Activated CD4-positive, alpha-beta T cell treated with anti-CD3 and anti-CD28 coated beads, Interleukin-2, amount 50 U/mL, for 48 hours (primary cell): ENCODE data around the gene NKAIN4.
A peak's percentile ranks its signal among the peaks of the same experiment; 100 is the strongest.

Source experiments
- DNase-seq, 2 experiments: peaks; one replicate each; pipeline ENCODE4 v3.0.0-alpha.2; 2020

The NKAIN4 gene

DNA sequence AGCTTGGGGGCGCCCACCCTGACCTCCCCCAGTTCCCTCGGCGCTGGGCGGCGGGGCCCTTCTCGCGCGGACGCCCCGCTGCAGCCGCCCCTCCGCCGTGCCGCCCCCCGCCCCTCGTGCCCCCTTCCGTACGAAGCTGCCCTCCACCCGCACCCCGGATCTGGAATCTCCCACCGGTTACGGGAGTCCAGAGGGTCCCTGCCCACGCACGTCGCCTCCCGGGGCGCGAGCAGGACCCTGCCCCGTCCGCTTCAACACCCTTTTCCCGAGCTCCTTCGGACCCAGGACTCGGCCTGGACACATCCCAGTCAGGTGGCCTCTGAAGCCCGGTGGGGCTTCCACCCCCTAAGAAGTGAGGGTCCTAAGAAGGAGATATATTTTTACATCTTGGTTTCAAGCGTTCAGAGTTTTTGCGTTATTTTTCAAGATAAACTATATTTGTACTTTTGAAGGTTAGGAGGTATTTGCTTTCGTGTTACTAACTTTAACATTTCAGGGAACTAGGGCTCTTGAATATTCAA, 18.9 kb upstream of the NKAIN4 start:
- DNase-seq = no peak

- peak; percentile 91 to 92 for DNase-seq
Observed at GRCh38 chr20:63272105-63273058, 18.1 kb upstream of the NKAIN4 start, which contains the start of gene ARFGAP1. Gene ARFGAP1 (plus strand): TSS chr20:63272813. CDS start chr20:63275581, 2,768 bp downstream.

DNA sequence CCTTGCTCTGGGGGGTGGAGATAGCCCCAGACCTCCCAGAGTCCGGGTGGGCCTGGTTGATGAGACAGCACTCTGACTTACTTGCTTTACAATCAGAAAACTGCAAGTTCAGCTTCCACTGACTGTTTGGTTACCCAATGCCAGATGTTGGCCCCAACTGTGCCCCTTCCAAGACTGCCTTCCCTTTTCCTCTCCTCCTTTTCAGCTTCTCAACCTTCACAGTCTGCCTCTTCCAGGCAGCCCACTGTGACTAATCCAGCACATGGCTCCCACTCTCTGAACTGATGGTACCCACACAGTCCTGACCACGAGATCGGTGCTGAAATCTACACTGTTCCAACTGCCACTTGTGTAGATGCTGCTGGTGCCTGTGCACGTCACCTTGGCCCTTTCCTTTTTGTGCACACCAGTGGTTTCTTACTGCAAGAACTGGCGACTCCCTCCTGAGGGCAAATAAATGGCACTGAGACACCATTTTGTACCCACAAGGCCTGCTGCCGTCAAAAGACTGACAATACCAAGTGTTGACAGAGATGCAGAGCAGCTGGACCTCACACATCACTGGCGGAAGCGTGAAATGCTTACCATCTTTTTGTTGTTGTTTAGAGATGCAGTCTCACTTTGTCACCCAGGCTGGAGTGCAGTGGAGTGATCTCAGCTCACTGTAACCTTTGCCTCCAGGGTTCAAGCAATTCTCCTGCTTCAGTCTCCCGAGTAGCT, 16.5 kb upstream of the NKAIN4 start:
- DNase-seq = no peak

DNA sequence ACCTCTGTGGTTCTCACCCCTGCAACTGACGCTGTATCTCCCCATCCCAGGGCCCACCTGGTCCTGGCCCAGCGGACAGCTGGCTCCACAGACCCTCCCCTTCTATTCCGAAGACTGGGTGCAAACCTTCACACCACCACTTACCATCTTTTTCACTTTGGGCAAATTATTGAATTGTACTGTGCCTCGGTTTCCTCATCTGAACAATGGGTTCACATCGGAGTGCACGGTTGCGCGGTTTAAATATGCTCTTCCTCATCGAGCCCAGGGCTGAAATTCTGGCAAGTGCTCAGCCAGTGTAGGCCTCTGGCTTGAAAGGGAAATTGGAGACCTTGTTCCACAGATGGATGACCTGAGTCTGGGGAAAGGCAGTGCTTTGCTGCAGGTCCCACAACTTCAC, 15.5 kb upstream of the NKAIN4 start:
- no peak for DNase-seq

DNA sequence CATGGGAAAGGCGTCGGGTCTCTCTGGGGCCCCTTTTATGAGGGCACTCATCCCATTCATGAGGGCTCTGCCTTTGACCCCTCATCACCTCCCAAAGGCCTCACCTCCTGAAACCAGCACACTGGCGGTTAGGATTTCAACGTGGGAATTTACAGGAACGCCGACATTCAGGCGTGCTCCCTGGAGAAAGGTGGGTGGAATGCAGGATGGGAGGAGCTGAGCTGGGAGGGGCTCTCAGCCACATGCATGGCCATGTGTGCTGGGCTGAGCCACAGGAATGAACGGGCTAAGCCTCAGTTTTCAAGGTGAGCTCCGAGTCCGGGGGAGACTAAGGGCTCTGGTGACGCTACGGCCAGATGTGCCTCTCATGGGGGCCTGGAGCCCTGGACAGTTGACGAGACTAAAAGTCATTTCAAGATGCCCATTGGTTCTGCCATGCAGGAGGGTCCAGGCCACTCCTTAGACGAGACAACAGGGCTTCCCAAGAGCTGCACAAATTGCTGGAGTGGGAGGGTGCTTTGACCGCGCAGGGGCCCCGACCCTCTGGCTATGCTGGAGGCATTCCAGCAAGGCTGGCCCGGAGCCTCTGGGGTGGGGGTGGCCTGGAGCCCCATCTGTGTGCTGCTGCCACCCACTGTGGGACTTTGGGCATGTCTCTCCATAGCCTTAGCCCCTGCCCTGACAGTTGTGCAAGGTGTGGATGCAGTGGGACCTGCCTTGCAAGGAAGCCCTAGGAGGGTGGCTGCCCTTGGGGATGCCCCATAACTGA, 14.6 kb upstream of the NKAIN4 start:
- no peak for DNase-seq

GRCh38 chr20:63268256-63268655, 14.0 kb upstream of the NKAIN4 start:
- DNase-seq = no peak

DNA sequence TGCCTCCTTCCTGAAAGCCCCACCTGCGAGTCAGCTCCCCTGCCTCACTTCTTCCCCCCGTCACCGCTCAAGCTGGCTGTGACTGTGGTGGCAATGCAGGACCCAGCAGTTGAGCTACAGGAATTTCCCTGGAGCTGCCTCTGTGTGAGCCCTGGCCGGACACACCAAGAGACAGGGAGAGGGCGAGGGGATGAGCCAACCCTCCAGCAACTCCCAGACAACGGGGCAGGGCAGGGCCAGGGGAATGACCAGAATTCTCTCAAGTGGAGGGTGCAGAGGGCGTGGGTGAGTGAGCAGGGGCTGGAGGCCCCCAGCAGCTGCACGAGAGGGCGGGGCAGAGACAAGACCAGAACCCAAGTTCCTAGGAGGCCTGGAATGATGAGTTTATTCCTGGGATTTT, 13.4 kb upstream of the NKAIN4 start:
- DNase-seq = no peak

DNA sequence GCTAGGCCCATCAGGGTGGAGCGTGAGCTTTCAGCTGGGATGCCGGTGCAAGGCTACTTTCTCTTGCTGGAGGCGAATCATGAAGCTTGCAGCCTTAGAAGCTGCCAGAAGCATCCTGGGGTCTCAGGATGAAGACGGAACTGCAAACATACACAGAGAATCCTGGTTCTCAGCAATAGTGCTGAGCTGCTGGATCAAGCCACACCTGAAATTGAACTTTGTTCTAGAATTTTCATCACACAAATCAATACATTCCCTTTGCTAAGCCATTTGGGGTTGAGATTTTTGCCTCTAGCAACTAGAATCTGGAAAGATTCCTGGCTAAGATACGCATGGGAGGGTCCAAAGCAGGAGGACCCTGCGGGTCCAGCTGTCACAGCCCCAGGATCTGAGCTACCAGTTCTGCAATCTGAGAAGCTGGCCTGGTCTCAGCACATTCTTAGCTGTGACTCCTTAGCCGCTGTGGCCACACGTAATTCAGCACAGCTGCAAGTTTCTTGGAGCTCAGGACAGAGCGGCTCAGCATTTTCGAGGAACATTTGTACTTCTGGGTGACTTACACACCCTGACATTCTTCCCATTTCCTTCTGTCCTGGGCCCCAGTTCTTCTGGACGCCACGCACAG, 11.7 kb upstream of the NKAIN4 start:
- no peak for DNase-seq

- DNase-seq = no peak
Observed at GRCh38 chr20:63264519-63264918, 10.3 kb upstream of the NKAIN4 start.

- DNase-seq = no peak
Observed at GRCh38 chr20:63264000-63264399, 9.7 kb upstream of the NKAIN4 start.

- no peak for DNase-seq
Observed at GRCh38 chr20:63262836-63263235, 8.6 kb upstream of the NKAIN4 start.

DNA sequence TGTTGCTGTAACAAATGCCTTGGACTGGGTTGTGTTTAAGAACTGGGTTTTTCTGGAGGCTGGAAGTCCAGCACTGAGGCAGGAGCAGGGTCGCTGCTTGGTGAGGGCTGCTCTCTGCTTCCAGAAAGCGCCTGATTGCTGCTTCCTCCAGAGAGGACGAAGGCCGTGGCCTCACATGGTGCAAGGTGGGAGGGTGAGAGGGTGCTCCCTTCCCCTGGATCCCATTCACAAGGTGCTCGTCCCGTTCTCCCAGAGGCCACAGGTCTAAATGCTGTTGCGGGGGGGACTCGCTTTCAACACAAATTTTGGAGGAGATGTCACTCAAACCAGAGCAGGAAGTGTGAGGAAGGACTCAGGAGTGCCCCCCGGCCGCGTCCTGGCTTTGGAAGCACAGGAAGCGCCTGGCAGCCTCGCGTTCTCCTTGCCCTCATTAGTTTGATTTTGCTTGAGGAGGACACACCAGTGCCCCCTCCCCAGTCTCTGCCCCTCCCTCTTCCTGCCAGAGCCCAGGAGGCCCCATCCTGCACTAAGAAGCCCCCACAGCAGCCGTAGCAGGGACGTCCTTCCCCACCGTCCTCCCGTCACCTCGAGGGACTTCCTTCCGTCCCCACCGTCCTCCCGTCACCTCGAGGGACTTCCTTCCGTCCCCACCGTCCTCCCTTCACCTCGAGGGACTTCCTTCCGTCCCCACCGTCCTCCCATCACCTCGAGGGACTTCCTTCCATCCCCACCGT, 7.7 kb upstream of the NKAIN4 start:
- DNase-seq = no peak

DNA sequence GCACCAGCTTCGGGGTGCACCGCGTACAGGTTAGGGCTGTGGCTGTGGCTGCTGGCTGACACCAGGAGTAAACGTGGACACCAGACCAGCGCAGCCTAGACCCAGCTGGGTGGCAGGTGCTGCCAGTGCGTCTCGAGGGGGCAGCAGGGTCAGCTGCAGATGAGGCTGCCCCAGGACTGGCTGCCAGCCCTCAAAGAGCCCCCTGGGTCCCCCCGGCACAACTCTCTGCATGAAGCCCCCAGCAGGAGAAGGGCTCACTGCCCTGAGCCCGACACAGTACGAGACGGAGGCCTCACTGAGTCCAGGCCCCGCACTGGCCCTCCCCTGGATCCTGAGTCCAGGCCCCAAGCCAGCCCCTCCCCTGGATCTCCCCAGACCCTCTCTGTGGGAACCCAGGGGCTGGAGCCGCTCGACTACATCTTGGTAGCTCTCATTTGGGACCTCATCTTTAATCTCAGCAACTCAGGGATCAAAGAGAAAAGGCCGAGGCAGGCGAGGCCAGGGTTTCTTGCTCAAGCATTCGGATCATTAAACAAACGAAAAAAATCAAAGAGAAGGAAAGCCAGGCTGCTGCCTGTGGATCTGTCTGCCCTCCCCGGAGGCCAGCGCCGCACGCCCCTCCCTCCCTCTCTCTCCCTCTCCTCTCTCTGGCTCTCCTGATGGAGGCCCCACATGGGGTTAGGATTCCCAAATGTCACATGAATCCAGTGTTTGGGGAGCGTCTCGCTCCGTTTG, 7.0 kb upstream of the NKAIN4 start:
- DNase-seq = no peak

GRCh38 chr20:63260521-63260920, 6.3 kb upstream of the NKAIN4 start:
- no peak for DNase-seq

DNA sequence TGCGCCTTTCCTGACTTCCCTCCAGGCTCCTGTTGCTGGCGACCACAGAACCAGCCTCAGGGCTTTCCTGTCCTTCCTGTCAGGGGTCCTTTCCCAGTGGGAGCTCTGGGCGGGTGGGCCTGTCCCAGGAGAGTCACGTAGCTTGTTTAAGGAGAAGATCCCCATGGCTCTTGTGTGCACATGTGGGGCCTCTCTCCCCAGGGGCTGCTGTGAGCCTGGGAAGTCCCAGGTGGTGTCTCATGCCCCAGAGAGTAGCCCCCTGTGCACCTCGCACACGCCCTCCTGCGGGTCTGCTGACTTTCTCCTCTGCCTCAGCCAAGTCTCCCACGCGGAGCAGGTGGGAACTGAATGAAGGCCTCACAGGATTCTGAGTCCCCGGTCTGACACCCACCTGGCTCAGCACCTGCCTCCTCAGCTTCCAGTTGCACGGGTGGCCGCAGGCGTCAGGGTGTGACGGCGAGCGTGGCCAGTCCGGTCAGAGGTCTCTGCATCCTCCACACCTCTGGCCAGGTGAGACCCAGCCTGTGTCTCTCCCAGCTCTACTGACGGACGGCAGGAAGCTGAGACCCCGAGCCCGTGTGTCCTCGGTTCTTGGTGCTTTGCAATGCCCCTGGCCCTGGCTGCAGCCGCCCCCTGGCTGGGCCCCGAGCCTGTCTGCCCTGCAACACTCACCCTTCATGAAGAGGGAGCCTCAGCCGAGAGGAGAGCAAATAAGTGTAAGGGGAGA, 5.6 kb upstream of the NKAIN4 start:
- no peak for DNase-seq

GRCh38 chr20:63258781-63259180, 4.5 kb upstream of the NKAIN4 start:
- no peak for DNase-seq

DNA sequence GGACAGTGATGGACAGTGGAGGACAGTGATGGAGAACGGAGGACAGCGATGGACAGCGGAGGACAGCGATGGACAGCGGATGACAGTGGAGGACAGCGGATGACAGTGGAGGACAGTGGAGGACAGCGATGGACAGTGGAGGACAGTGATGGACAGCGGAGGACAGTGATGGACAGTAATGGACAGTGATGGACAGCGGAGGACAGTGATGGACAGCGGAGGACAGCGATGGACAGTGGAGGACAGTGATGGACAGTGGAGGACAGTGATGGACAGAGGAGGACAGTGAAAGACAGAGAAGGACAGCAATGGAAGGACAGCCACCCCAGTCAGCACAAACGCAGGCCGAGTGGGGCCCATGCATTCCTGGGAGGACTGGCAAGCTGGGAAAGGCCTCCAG, 3.4 kb upstream of the NKAIN4 start:
- DNase-seq = no peak

- no peak for DNase-seq
Observed at GRCh38 chr20:63256954-63257353, 2.7 kb upstream of the NKAIN4 start.

DNA sequence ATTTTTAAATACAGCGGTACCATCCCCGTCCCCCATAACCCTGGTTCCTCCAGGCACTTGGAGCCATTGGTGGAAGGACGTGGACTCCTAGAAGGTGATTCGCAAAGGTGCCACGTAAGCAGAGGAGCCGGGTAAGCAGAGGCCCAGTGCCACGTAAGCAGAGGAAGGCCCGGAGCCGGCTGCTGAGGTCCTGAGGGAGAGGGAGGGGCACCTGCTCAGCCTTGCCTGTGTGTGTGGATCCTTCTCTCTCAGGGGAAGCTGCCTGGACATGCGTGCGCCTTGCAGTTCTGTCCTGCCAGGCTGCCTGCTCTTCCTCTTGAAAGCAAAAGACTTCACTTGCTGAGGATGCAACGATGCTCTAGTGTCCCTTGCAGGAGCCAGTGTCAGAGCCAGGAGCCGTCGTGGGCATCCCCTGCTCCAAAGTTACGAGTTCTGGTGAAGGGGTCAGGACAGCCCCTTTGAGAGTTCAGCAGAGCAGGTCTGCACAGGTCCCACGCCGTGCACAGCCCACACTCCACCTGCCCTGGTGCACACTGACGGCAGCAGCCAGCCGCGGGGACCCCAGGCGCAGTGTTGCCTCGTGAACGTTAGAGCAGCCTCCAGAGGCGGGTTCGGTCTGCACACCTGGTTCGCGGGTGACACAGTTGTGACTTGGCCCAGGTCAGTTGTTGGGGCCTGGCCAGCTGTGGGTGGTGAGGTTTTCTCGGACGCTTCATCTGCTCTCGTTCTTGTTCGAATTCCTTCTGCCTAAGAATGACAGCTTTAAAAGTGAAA, 1.9 kb upstream of the NKAIN4 start:
- no peak for DNase-seq
